Liver (tissue), 9 donors: ENCODE data around the gene OR1I1. TPM values are rescaled to one million over a fixed set of nuclear protein-coding genes. Genes with fewer than 3 reads are reported as not detected.

ENCODE experiments used
- DNase-seq: peaks from one replicate; pipeline ENCODE4 v3.0.0-alpha.2; 2017; ENCODE audit warnings: low spot score
- H3K27ac ChIP-seq, 2 donors: one replicate each; pipeline ENCODE4 v1.7.0; 2013; ENCODE audit warnings: inconsistent platforms in 2 of 2, low read length in 2 of 2, control low read depth in 1 of 2, low read depth in 1 of 2, mild to moderate bottlenecking in 1 of 2
- H3K27me3 ChIP-seq, 4 donors: one replicate each; pipeline versions ENCODE4 v1.6.1 to v1.7.0; 2013; ENCODE audit warnings: low read length in 3 of 4, inconsistent platforms in 1 of 4, mild to moderate bottlenecking in 1 of 4, moderate library complexity in 1 of 4; ENCODE audit not compliant: control insufficient read depth in 4 of 4, insufficient read depth in 4 of 4
- H3K36me3 ChIP-seq, 4 donors: one replicate each; pipeline versions ENCODE4 v1.6.1 to v1.7.0; 2013; ENCODE audit warnings: low read length in 3 of 4, mild to moderate bottlenecking in 3 of 4, low read depth in 1 of 4, moderate library complexity in 1 of 4; ENCODE audit not compliant: control insufficient read depth in 4 of 4, insufficient read depth in 3 of 4
- H3K4me1 ChIP-seq, 4 donors: one replicate each; pipeline versions ENCODE4 v1.6.1 to v1.7.0; 2013; ENCODE audit warnings: low read length in 3 of 4, mild to moderate bottlenecking in 3 of 4, moderate library complexity in 1 of 4; ENCODE audit not compliant: control insufficient read depth in 4 of 4, insufficient read depth in 4 of 4
- H3K4me3 ChIP-seq, 3 donors: one replicate each; pipeline versions ENCODE4 v1.6.1 to v1.7.0; 2013; ENCODE audit warnings: low read length in 3 of 3, control low read depth in 1 of 3, low read depth in 1 of 3, mild to moderate bottlenecking in 1 of 3
- H3K9ac ChIP-seq, 2 donors: one replicate each; pipeline ENCODE4 v1.7.0; 2013; ENCODE audit warnings: low read length in 2 of 2, mild to moderate bottlenecking in 2 of 2, moderate library complexity in 2 of 2, control low read depth in 1 of 2, low read depth in 1 of 2
- H3K9me3 ChIP-seq, 4 donors: one replicate each; pipeline versions ENCODE4 v1.6.1 to v1.7.0; 2013; ENCODE audit warnings: low read length in 3 of 4; ENCODE audit not compliant: control insufficient read depth in 4 of 4
- FOXA1 ChIP-seq: IDR thresholded peaks from 2 replicates; pipeline ENCODE4 v1.6.1; 2016; ENCODE audit warnings: antibody characterized with exemption
- FOXA2 ChIP-seq: IDR thresholded peaks from 2 replicates; pipeline ENCODE4 v1.6.1; 2016; ENCODE audit warnings: antibody characterized with exemption
- GABPA ChIP-seq, 2 donors: IDR thresholded peaks in 1 of 2; conservative IDR thresholded peaks in 1 of 2; 2 replicates each; pipeline ENCODE4 v1.6.1; 2016; ENCODE audit warnings: antibody characterized with exemption in 2 of 2, mild to moderate bottlenecking in 1 of 2, moderate library complexity in 1 of 2
- HNF4A ChIP-seq, 2 donors: conservative IDR thresholded peaks; 2 replicates each; pipeline ENCODE4 v1.6.1; 2016; ENCODE audit warnings: antibody characterized with exemption in 2 of 2, mild to moderate bottlenecking in 2 of 2
- HNF4G ChIP-seq: IDR thresholded peaks from 2 replicates; pipeline ENCODE4 v1.6.1; 2016; ENCODE audit warnings: antibody characterized with exemption
- JUND ChIP-seq, 2 donors: IDR thresholded peaks; 2 replicates each; pipeline ENCODE4 v1.6.1; 2016; ENCODE audit warnings: antibody characterized with exemption in 2 of 2
- NR2F2 ChIP-seq: IDR thresholded peaks from 2 replicates; pipeline ENCODE4 v1.6.1; 2016; ENCODE audit warnings: antibody characterized with exemption
- RXRA ChIP-seq, 2 donors: IDR thresholded peaks; 2 replicates each; pipeline ENCODE4 v1.6.1; 2017 to 2018; ENCODE audit warnings: antibody characterized with exemption in 2 of 2, mild to moderate bottlenecking in 1 of 2
- SP1 ChIP-seq: IDR thresholded peaks from 2 replicates; pipeline ENCODE4 v1.6.1; 2018; ENCODE audit warnings: antibody characterized with exemption, mild to moderate bottlenecking
- YY1 ChIP-seq: IDR thresholded peaks from 2 replicates; pipeline ENCODE4 v1.6.1; 2016; ENCODE audit warnings: antibody characterized with exemption, mild to moderate bottlenecking
- WGBS: extraction: QIAGEN DNeasy Blood & Tissue Kit; methylation state at CpG from one replicate; pipeline ENCODE4 v1.1.7; 2013; 5-methylcytosine and 5-hydroxymethylcytosine counted together
- polyA plus RNA-seq, 2 donors: library from polyadenylated mRNA; stranded (reverse) in 1 of 2; unstranded in 1 of 2; fragments of 200-250 nt in 1 of 2; fragments of >200 nt in 1 of 2; fragmentation: Nextera tagmentation in 1 of 2; extraction: Ambion mirVana in 1 of 2; gene quantifications; one replicate each; pipeline versions ENCODE4 v1.2.1 to v1.2.3, GENCODE V29; 2013 to 2015
- total RNA-seq, 2 donors: library from RNA; depleted of rRNA; stranded (reverse); fragments of >200 nt; gene quantifications; one replicate each; pipeline ENCODE4 v1.2.3, GENCODE V29; 2014
- TF ChIP-seq, protein P1 (sequence below): IDR thresholded peaks from 2 replicates; pipeline ENCODE4 v1.6.1; 2016; ENCODE audit warnings: antibody characterized with exemption
- TF ChIP-seq, protein P2 (sequence below): IDR thresholded peaks from 2 replicates; pipeline ENCODE4 v1.6.1; 2016; ENCODE audit warnings: antibody characterized with exemption, mild to moderate bottlenecking
- TF ChIP-seq, protein P3 (sequence below): fragments of 150-350 bp; IDR thresholded peaks from 2 replicates; pipeline ENCODE4 v1.5.1; 2017; ENCODE audit warnings: improper control_type of control experiment, low read depth, low read length; ENCODE audit not compliant: missing input control
- TF ChIP-seq, protein P4 (sequence below): IDR thresholded peaks from 2 replicates; pipeline ENCODE4 v1.6.1; 2016; ENCODE audit warnings: antibody characterized with exemption
- donor health status: healthy.
- donor health status: healthy.
- donor health status: healthy.
- donor health status: healthy.
- donor health status: healthy.

OR1I1 gene
- total and polyA plus RNA-seq, 4 donors: not detected

DNA sequence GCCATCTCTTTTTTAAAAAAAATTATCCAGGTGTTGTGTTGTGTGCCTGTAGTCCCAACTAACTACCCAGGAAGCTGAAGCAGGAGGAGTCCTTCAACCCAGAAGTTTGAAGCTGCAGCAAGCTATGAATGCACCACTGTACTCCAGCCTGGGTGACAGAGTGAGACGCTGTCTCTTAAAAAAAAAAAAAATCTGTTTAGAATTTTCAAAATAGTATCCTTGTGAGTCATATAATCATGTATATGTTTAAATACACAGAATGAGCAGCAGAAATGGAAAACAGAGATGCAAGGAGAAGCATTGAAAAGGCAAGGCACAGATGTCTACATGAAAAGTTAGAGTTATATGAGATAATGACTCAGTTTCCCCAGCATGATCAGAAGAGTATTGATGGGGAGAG lies 56.4 kb downstream of the OR1I1 start:
- no peak overlapping the region for H3K4me3 ChIP-seq
- H3K36me3 ChIP-seq: no peaks in the 10 kb centered on the region
- H3K9ac ChIP-seq: no peak overlapping the region
- DNase-seq: no peak
- WGBS: 60% methylated on average over 1 of the region's 1 CpG
- TF ChIP-seq, protein P1, sequence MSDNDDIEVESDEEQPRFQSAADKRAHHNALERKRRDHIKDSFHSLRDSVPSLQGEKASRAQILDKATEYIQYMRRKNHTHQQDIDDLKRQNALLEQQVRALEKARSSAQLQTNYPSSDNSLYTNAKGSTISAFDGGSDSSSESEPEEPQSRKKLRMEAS: no peak
- TF ChIP-seq, protein P2, sequence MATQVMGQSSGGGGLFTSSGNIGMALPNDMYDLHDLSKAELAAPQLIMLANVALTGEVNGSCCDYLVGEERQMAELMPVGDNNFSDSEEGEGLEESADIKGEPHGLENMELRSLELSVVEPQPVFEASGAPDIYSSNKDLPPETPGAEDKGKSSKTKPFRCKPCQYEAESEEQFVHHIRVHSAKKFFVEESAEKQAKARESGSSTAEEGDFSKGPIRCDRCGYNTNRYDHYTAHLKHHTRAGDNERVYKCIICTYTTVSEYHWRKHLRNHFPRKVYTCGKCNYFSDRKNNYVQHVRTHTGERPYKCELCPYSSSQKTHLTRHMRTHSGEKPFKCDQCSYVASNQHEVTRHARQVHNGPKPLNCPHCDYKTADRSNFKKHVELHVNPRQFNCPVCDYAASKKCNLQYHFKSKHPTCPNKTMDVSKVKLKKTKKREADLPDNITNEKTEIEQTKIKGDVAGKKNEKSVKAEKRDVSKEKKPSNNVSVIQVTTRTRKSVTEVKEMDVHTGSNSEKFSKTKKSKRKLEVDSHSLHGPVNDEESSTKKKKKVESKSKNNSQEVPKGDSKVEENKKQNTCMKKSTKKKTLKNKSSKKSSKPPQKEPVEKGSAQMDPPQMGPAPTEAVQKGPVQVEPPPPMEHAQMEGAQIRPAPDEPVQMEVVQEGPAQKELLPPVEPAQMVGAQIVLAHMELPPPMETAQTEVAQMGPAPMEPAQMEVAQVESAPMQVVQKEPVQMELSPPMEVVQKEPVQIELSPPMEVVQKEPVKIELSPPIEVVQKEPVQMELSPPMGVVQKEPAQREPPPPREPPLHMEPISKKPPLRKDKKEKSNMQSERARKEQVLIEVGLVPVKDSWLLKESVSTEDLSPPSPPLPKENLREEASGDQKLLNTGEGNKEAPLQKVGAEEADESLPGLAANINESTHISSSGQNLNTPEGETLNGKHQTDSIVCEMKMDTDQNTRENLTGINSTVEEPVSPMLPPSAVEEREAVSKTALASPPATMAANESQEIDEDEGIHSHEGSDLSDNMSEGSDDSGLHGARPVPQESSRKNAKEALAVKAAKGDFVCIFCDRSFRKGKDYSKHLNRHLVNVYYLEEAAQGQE: no peak
- no peak for TF ChIP-seq RXRA (IDR thresholded peaks at IDR 0.05)
- TF ChIP-seq YY1: no peak
- TF ChIP-seq FOXA2: no peak
- no peak for TF ChIP-seq SP1
- TF ChIP-seq, protein P3, sequence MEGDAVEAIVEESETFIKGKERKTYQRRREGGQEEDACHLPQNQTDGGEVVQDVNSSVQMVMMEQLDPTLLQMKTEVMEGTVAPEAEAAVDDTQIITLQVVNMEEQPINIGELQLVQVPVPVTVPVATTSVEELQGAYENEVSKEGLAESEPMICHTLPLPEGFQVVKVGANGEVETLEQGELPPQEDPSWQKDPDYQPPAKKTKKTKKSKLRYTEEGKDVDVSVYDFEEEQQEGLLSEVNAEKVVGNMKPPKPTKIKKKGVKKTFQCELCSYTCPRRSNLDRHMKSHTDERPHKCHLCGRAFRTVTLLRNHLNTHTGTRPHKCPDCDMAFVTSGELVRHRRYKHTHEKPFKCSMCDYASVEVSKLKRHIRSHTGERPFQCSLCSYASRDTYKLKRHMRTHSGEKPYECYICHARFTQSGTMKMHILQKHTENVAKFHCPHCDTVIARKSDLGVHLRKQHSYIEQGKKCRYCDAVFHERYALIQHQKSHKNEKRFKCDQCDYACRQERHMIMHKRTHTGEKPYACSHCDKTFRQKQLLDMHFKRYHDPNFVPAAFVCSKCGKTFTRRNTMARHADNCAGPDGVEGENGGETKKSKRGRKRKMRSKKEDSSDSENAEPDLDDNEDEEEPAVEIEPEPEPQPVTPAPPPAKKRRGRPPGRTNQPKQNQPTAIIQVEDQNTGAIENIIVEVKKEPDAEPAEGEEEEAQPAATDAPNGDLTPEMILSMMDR: no peak
- no peak for TF ChIP-seq FOXA1
- TF ChIP-seq NR2F2: no peak
- TF ChIP-seq, protein P4, sequence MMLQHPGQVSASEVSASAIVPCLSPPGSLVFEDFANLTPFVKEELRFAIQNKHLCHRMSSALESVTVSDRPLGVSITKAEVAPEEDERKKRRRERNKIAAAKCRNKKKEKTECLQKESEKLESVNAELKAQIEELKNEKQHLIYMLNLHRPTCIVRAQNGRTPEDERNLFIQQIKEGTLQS: no peak
- H3K9me3 ChIP-seq: peaks cover 0 to 4% (median 0%) of the 10 kb centered on the region in 4 donors
- no peaks in the 10 kb centered on the region for H3K4me1 ChIP-seq
- no peak overlapping the region for H3K27ac ChIP-seq
- peaks cover 0 to 2% (median 0%) of the 10 kb centered on the region in 4 donors for H3K27me3 ChIP-seq

DNA sequence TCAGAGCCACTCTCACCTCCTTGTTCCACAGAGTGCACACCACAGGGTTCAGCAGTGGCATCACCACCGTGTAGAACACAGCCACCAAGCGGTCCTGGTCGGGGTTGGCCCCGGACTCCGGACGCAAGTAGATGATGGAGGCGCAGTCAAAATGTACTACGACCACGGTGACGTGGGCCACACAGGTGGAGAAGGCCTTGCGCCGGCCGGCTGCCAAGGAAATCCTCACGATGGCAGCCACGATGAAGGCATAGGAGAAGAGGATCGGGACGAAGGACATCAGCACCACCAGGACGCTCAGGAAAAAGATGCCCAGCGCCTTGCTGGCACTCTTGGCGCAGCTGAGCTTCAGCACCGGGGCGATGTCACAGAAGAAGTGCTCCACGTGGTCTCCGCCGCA lies 59.1 kb downstream of the OR1I1 start:
- no peak for DNase-seq
- TF ChIP-seq FOXA1 (no peak), HNF4A (conservative IDR thresholded peaks at IDR 0.05) (no peak), GABPA (IDR thresholded peaks at IDR 0.05 in 1 of 2, conservative IDR thresholded peaks at IDR 0.05 in 1 of 2) (no peak), RXRA (IDR thresholded peaks at IDR 0.05) (no peak), HNF4G (no peak), JUND (IDR thresholded peaks at IDR 0.05) (no peak)
- TF ChIP-seq, protein P3: no peak
- TF ChIP-seq, protein P4: no peak
- TF ChIP-seq, protein P2: no peak
- H3K9ac ChIP-seq: no peak overlapping the region
- WGBS: 85% methylated on average over 25 of the region's 25 CpGs
- no peaks in the 10 kb centered on the region for H3K4me1 ChIP-seq
- H3K4me3 ChIP-seq: no peak overlapping the region
- no peak overlapping the region for H3K27ac ChIP-seq
- peaks cover 0 to 4% (median 0%) of the 10 kb centered on the region in 4 donors for H3K9me3 ChIP-seq
- H3K36me3 ChIP-seq: no peaks in the 10 kb centered on the region
- peaks cover 0 to 2% (median 0%) of the 10 kb centered on the region in 4 donors for H3K27me3 ChIP-seq
